NCI-H2107 (cell line): ENCODE results near the gene DUSP8.
"Not testable (repeated sequence)": the region's sequence is repeated elsewhere in the genome, so short reads cannot be mapped to it uniquely, and the experiment has no call there.

Source experiments
- DNase-seq: peaks from one replicate; lab custom pipeline; 2025; lab: John Stamatoyannopoulos, UW

DUSP8 gene, protein sequence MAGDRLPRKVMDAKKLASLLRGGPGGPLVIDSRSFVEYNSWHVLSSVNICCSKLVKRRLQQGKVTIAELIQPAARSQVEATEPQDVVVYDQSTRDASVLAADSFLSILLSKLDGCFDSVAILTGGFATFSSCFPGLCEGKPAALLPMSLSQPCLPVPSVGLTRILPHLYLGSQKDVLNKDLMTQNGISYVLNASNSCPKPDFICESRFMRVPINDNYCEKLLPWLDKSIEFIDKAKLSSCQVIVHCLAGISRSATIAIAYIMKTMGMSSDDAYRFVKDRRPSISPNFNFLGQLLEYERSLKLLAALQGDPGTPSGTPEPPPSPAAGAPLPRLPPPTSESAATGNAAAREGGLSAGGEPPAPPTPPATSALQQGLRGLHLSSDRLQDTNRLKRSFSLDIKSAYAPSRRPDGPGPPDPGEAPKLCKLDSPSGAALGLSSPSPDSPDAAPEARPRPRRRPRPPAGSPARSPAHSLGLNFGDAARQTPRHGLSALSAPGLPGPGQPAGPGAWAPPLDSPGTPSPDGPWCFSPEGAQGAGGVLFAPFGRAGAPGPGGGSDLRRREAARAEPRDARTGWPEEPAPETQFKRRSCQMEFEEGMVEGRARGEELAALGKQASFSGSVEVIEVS

DNA sequence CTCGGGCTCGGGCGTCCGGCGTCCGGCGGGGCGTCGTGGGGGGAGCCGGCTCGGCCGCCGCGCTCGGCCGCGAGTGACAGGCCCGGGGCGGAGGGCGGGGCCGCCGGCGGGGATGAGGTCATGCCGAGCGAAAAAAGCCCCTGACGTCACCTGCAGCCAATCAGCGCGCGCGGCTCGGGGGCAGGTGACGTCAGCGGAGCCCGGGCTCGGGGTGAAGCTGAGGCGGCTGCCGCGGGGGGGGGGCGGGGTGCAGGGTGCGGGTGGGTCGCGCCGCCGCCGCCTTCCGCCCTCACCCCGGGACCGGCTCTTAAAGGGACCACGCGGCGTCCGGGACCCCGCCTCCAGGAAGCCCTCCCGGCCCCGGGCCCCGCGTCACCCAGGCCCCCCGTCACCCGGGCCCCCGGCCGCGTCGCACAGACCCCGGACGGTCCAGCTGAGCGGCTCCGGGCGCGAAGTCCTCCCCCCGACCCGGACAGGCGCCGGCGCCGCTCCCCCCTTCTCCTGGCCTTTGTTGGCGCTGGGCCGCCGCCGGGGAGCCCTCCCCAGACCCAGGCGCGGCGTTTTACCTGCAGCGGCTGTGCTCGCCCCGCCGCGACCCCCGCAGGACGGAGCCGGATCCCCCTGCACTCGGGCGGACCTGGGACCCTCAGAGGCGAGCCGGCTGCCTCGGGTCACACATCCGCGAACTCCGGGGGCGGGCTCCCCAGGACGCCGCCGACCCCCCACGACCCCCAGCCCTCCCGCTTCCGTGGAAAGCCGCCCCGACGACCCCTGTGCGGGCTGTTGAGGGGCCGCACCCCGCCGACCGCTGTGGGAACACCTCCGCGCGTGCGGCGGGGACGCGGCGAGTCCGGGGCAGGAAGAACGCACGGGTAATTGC is at the start of gene DUSP8:
Gene DUSP8 (minus strand): TSS at position 75 of the 880 bp plus-strand sequence. CDS start 6,445 bp downstream, outside the sequence.
- DNase-seq: peak; percentile 90

DNA sequence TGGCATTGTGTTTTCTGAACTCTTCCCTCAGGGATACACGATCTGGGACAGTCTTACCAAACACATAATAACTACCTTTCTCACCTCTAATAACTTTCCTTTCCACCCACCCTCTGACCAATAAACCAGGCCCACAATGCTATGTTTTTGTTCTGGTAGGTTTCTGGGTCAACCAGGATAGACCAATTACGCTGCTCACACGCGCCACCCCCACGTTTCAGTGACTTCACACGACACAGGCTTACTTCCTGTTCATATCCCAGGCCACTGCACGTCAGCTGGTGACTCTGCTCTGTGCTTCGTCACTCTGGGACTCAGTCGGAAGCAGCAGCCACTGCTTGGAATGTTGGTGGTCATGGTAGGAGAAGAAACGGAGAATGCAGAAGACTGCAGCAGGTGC is 47.4 kb upstream of the DUSP8 start:
- DNase-seq: no peak

DNA sequence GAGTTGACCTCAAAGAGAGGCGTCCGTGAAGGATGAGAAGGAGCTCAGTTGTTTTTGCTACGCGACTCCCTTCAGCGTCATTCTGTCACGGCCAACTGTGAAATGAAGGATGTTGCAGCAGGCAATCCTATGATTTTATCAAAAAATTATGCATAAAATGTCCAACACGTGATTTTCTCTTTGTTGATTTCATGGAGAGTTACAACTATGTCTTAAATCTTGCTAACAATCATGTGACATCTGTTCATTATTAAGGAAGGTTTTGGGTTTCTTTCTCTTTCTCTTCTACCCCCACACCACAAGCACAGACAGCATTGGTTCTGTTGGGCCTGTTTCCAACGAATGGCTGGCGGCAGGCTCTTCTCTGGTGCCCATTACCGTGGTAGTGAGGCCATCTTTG is 46.2 kb upstream of the DUSP8 start:
- DNase-seq: no peak

DNA sequence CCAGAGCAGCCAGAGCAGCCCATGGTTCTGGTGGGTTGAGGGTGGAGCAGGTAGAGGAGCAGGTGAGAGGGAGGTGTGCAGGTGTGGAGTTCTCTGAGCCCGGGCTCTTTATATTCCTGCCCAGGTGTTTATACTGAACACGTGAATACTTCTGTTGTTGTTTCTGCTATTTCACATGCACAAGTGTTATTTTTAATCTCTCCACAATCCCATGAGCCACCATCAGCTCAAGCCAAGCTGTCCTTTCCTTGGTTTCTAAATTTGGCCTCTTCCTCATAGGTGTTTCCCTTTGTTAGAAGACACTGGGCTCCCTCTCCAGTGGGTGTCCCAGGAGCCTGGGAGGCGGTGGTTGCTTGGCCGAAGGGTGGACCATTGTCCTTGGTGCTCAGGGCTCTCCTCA is 36.3 kb upstream of the DUSP8 start, which contains the start of gene KRTAP5-3:
Gene KRTAP5-3 (minus strand): TSS at position 101 of the 400 bp plus-strand sequence. CDS start 78 bp downstream, at position 23.
- DNase-seq: no peak

DNA sequence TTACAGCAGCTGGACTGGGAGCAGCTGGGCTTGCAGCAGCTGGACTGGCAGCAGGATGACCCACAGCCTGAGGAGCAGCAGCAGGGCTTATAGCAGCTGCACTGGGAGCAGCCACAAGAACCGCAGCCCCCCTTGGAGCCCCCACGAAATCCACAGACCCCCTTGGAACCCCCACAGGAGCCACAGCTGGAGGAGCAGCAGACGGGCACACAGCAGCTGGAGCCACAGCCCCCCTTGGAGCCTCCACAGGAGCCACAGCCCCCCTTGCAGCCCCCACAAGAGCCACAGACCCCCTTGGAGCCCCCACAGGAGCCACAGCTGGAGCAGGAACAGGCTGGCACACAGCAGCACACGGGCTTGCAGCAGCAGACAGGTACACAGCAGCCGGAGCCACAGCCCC is 35.8 kb upstream of the DUSP8 start:
- not testable (repeated sequence) for DNase-seq

DNA sequence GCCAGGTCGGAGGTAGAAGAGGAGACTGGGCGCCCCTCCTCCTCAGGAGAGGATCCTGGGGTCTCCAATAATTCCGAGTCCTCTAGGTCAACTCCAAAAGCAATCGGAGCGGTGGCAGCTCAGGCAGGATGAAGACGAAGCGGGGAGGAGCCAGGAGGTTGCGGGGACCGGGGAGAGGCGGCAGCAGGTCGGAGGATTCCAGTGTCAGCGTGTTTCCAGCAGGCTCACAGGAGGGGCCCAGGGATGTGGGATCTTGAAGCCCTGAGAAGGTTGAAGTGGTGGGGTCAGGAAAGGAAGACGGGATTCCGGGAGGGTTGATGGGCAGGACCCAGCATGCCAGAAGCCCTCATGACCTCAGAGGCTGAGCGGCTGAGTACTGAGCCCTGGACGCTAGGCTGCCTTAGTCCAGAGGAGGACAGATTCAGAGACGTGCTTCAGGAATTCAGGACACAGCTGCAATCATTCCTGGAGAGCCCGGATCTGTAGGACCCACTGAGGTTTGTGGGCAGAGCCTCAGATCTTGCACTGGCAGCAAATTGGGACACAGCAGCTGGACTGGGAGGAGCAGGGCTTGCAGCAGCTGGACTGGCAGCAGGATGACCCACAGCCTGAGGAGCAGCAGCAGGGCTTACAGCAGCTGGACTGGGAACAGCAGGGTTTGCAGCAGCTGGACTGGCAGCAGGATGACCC is 35.2 kb upstream of the DUSP8 start:
- DNase-seq: not testable (repeated sequence)

DNA sequence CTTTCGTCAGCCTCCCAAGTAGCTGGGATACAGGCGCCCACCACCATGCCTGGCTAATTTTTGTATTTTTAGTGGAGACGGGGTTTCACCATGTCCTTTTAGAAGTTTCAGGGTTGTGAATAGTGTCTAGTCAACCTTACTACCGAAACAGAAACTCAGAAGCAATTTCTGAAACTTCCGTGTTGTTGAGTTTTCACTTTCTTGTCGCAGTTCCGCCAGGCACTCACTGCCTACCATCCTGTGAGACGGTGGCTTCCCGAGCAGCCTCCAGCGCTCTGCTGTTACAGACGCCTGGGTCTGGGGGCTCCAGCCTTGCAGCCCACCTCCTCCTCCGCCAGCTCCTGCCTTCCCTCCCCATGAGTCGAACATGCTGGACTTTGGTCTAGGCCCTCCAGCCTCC is 33.9 kb upstream of the DUSP8 start:
- DNase-seq: not testable (repeated sequence)

DNA sequence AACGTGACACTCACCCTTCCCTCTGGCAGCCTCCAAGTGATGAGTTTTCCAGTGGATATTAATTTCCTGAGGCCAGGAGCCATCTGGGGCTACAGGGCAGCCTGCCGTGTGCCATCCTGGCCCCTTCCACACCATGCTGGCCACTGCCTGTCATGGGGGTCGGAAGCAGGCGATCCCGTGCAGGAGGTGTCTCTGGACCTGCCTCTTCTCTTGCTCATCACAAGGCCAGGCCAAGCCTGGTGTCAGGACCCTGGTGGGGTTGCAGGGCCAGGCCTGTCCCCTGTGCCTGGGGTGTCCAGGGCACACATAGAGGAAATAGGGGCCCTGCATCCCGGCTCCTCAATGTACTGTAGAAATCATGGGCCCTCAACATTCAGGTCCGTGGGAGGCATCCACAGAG is 32.6 kb upstream of the DUSP8 start:
- no peak for DNase-seq

DNA sequence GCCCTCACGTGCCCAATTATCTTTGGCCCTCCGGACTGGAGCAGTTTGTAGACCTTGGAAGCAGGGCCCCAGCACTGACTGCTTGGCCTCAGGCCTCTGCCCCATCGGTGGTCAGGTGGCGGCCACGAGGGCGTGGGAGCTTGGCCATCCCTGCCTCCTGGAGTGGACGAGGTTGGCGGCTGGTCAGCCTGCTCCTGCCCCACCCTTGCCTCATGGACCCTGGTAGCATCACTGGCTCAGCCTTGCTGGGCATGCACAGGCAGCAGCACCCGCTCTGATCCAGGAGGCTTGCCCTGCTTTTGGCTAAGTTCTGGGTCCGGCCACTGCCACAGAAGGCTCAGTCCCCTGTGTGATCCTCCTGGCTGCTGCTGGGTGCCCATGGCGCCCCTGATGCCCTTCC is 32.1 kb upstream of the DUSP8 start:
- DNase-seq: no peak

DNA sequence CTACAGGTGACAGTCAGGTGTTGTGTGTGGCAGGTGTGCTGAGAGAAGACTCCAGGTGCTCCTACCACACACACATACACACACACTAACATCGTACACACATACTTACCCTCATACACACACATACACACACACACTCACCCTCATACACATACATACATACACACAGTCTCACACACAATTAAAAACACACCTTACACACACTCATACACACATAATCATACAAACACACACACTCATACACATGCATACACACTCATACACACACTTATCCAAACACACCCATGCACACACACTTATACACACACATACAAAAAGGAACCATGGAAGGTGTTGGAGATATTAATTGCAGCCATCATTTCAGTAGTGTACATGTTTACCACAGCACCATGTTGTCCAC is 31.6 kb upstream of the DUSP8 start:
- DNase-seq: no peak

DNA sequence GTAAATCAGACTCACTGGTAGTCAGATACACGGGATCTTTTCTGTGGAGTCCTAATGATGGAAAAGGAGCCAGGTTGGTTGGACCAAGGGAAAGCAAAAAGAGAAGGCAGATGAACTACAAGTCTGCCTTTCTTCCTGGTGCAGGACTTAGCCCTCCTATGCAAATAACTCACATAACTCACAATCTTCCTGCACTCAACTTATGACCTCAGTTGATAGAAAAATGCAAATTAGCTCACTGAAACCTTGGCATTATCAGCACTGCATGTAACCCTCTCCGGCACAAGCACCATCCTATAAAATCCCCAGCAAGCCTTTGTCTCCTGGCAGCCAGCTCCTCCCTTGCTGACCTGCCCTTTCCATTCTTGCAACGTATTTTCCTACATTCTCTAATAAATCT is 29.6 kb upstream of the DUSP8 start:
- not testable (repeated sequence) for DNase-seq

DNA sequence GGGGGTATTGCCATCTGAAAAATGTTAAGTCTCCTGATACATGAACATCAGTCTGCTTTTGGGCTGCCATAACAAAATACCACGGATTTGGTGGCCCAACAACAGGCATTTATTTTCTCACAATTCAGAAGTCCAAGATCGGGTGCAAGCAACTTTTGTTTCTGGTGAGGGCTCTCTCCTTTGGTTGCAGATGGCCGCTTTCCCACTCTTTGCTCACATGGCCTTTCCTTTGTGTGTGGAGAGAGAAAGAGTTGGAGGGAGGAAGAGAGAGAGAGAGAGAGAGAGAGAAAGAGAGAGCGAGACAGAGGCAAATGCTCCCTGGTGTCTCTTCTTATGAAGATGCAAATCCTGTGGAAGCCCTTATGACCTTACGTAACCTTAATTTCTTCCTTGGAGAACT is 28.6 kb upstream of the DUSP8 start:
- no peak for DNase-seq

DNA sequence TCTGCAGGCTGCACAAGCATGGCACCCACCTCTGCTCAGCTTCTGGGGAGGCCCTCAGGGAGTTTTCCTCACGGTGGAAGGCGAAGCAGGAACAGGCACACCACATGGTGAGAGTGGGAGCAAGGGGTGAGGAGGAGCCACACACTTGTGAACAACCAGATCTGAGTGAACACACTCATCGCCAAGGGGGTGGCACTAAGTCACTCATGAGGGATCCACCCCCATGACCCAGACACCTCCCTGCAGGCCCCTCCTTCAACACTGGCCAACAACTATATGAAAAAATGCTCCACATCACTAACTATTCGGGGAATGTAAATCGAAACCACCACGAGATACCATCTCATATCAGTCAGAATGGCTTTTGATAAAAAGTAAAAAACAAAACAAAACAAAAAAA is 26.7 kb upstream of the DUSP8 start:
- no peak for DNase-seq

DNA sequence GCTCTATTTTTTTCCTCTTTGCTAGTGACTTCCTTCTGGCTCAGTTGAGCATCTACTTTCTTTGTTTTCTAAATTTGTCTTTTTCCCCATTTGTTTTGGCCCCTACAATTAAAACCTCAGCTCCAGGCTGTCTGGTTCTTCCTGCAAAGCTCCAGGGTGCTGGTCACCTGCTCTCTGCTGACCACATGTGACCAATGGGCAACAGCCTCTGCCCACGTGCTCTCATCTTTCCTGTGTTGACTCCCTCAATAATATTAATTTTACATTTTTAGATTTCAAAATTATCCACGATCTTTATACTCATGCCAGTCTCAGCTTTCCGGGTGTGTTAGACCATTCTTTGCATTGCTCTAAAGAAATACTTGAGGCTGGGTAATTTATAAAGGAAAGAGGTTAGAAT is 26.3 kb upstream of the DUSP8 start:
- DNase-seq: not testable (repeated sequence)

DNA sequence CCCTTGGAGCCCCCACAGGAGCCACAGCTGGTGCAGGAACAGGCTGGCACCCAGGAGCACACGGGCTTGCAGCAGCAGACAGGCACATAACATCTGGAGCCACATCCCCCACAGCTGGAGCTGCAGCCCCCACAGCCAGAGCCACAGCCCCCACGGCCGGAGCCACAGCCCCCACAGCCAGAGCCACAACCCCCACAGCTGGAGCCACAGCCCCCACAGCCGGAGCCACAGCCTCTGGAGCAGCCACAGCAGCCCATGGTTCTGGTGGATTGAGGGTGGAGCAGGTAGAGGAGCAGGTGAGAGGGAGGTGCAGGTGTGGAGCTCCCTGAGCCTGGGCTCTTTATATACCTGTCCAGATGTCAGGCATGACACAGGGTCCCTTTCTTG is 25.9 kb upstream of the DUSP8 start, which contains the start of gene KRTAP5-2:
Gene KRTAP5-2 (minus strand): TSS at position 301 of the 387 bp plus-strand sequence. CDS start 44 bp downstream, at position 257.
- DNase-seq: no peak

DNA sequence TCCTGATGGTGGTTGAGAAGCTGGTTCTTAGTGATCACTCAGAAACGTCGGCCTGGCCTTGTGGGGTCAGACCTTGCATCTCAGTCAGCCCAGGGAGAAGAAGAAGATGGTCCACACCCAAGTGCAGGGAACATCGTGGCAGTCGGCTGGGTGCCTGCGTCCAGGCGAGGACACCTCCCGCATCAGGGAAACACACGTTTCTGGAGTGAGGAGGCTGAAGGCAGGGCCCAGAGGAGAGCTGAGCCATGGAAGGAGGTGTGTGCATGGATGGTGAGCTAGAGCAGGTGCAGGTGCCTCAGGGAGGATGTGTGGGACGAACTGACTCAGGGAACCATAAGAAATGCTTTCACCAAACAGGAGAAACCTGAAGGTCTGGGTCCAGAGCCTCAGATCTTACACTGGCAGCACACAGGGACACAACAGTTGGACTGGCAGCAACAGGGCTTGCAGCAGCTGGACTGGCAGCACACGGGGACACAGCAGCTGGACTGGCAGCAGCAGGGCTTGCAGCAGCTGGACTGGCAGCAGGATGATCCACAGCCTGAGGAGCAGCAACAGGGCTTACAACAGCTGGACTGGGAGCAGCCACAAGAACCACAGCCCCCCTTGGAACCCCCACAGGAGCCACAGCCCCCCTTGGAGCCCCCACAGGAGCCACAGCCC is 25.4 kb upstream of the DUSP8 start:
- no peak for DNase-seq

DNA sequence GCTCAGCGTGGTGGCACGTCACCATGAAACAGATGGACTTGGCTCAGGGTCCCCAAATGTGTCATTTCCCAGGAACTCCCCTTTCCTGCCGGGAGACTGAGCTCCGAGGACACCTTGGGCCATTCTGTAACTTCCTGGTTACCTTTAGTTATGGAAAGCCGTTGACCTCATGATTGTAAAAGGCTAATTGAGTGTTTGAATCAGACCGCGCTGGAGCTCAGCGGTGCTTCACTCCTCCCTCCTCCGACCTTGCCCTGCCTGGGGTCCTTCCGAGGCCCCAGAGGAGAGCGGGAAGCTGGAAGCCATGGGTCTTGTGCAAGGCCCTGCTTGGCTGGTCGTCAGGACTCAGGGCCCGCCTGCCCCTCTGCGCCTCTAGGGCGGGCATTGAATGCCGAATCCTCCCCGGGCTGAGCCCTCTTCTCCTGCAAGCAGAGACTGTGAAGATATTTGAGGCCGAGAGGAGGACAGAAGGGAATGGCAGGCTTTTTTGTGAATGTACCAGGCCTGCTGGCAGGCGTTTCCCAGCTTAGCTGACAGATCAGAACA is 24.6 kb upstream of the DUSP8 start:
- DNase-seq: not testable (repeated sequence)

DNA sequence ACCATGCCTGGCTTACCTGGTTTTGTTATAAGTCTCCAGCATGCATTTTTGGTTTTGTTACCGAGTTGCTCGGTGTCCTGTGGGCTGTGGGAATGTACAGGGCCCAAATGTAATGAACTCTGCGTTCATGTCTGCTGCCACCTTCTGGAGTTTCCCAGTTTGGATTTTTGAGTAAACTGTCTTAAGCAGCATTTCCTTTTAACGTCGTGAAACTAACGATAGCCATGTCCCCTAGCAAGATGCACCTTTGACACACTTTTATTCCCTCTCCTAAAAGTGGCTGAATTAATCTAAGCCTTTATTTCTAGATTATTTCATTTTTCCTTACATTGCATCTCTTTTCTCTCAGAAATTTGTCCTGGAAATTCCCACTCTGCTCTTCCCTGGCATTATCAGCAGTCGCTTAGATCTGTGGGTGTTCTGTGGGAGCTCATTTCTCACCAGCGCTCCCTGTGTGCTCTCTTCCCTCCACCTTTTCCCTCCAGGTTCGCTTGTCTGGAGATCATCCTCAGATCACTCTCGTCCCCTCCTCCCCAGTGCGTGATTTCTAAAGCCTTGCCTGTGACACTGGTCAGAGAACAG is 24.0 kb upstream of the DUSP8 start:
- DNase-seq: not testable (repeated sequence)

DNA sequence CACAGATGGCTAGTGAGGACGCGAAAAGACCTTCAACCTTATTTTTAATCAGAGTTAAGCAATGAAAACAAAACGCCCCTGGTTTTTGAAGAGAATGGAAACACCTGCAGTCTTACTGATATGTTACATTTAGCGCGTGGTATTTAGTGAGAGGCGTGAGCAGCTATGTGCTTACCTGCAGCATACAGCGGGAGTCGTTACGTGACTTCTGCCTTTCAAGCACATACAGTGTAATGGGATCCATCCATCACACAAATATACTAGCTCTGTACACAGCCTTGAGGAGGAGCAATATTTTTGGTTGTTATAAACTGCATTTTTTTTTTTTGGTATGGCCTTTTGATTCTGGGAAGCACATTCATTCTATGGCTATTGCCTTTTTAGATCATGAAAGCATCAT is 20.6 kb upstream of the DUSP8 start:
- no peak for DNase-seq

DNA sequence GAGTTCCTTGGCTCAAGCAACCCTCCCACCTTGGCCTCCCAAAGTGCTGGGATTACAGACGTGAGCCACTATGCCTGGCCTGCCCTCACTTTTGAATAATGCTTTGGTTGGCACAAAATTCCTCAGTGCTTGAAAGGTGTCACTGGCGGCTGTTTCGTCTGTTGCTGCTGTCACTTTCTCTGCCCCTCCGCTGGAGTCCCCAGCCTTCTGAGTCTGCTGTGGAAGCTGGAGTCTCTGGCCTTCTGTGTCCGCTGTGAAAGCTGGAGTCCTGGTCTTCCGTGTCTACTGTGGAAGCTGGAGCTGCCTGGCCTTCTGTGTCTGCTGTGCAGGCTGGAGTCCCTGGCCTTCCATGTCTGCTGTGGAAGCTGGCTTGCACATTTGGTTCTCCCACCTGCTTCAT is 17.9 kb upstream of the DUSP8 start:
- DNase-seq: no peak
